ENCODE measurements around the gene MRPS23.
A peak's percentile ranks its signal among the peaks of the same experiment; 100 is the strongest.

Gene MRPS23

GRCh38 chr17:57875290-57876022 is 25.6 kb upstream of the MRPS23 start (continued):
- TF ChIP-seq HIC1 (tag by site-specific recombination; IDR thresholded peaks at IDR 0.05) (peak; percentile 97), EGR2 (tag by site-specific recombination; IDR thresholded peaks at IDR 0.05; ENCODE audit: low read depth) (peak; percentile 11; the same call in 1 of the 2 replicates), ZBTB20 (tag by site-specific recombination; IDR thresholded peaks at IDR 0.05) (no peak), ZBTB44 (tag by site-specific recombination; IDR thresholded peaks at IDR 0.05) (no peak), HOXC10 (CRISPR knock-in tag; IDR thresholded peaks at IDR 0.05) (no peak), ZNF677 (tag by site-specific recombination; IDR thresholded peaks at IDR 0.05) (no peak), CTCF (tag by site-specific recombination; IDR thresholded peaks at IDR 0.05) (peak; percentile 65), ZNF426 (tag by site-specific recombination; IDR thresholded peaks at IDR 0.05) (no peak), ZBTB21 (tag by site-specific recombination; IDR thresholded peaks at IDR 0.05) (peak; percentile 74), ZNF362 (tag by site-specific recombination; IDR thresholded peaks at IDR 0.05) (peak; percentile 89), ZNF629 (tag by site-specific recombination; IDR thresholded peaks at IDR 0.05) (peak; percentile 82), KLF8 (tag by site-specific recombination; IDR thresholded peaks at IDR 0.05) (0 out of 2 replicates have a peak, but pooled peaks have one; percentile 22), ZNF335 (tag by site-specific recombination; conservative IDR thresholded peaks at IDR 0.05) (peak; percentile 81), ZNF350 (tag by site-specific recombination; IDR thresholded peaks at IDR 0.05) (no peak), ZBTB11 (tag by site-specific recombination; conservative IDR thresholded peaks at IDR 0.05; ENCODE audit: low read depth) (no peak), SP7 (tag by site-specific recombination; IDR thresholded peaks at IDR 0.05) (peak; percentile 99), ZBTB1 (tag by site-specific recombination; IDR thresholded peaks at IDR 0.05) (0 out of 2 replicates have a peak, but pooled peaks have one; percentile 22), ZEB2 (tag by site-specific recombination; IDR thresholded peaks at IDR 0.05) (peak; percentile 91), ZNF2 (tag by site-specific recombination; IDR thresholded peaks at IDR 0.05) (peak; percentile 89), ZXDB (tag by site-specific recombination; IDR thresholded peaks at IDR 0.05) (peak; percentile 92), ZBTB10 (tag by site-specific recombination; IDR thresholded peaks at IDR 0.05) (0 out of 2 replicates have a peak, but pooled peaks have one; percentile 21), KLF10 (tag by site-specific recombination; IDR thresholded peaks at IDR 0.05) (peak; percentile 88), ZNF398 (tag by site-specific recombination; IDR thresholded peaks at IDR 0.05) (peak; percentile 41), HOXD13 (CRISPR knock-in tag; IDR thresholded peaks at IDR 0.05; ENCODE audit: borderline replicate concordance) (peak; percentile 47; the same call in 1 of the 2 replicates)
